HG03135 (cell line): ENCODE data around the gene KLHL29.

Experiments used
- ATAC-seq: cut with Tn5 transposase; IDR thresholded peaks from one replicate; pipeline ENCODE4 v1.9.1; 2021; ENCODE audit warnings: mild to moderate bottlenecking, moderate library complexity; ENCODE audit not compliant: unreplicated experiment

The KLHL29 gene

GRCh38 chr2:23468474-23469141 is 83.6 kb downstream of the KLHL29 start:
- ATAC-seq: no peak

GRCh38 chr2:23469142-23469540 is 84.2 kb downstream of the KLHL29 start:
- no peak for ATAC-seq

GRCh38 chr2:23475036-23475435 is 90.1 kb downstream of the KLHL29 start:
- ATAC-seq: no peak

- ATAC-seq: no peak
These were observed 90.5 kb downstream of the KLHL29 start for GRCh38 chr2:23475473-23475872.

- ATAC-seq: no peak
These were observed 91.8 kb downstream of the KLHL29 start for GRCh38 chr2:23476786-23477185.

- no peak for ATAC-seq
These were observed 92.4 kb downstream of the KLHL29 start for GRCh38 chr2:23477392-23477791.

- no peak for ATAC-seq
These were observed 93.3 kb downstream of the KLHL29 start for GRCh38 chr2:23478087-23478932.

- no peak for ATAC-seq
These were observed 94.1 kb downstream of the KLHL29 start for GRCh38 chr2:23478933-23479683.

- ATAC-seq: no peak
These were observed 96.2 kb downstream of the KLHL29 start for GRCh38 chr2:23480957-23481797.

GRCh38 chr2:23482188-23482587 is 97.2 kb downstream of the KLHL29 start:
- no peak for ATAC-seq

- ATAC-seq: no peak
These were observed 97.6 kb downstream of the KLHL29 start for GRCh38 chr2:23482607-23483006.

- ATAC-seq: no peak
These were observed 98.8 kb downstream of the KLHL29 start for GRCh38 chr2:23483791-23484190.

- no peak for ATAC-seq
These were observed 99.3 kb downstream of the KLHL29 start for GRCh38 chr2:23484275-23484674.

- no peak for ATAC-seq
These were observed 99.8 kb downstream of the KLHL29 start for GRCh38 chr2:23484767-23485166.

- ATAC-seq: no peak
These were observed 100.3 kb downstream of the KLHL29 start for GRCh38 chr2:23485261-23485660.

GRCh38 chr2:23485841-23486683 is 101.1 kb downstream of the KLHL29 start:
- ATAC-seq: no peak

- no peak for ATAC-seq
These were observed 101.7 kb downstream of the KLHL29 start for GRCh38 chr2:23486684-23487075.

GRCh38 chr2:23487735-23488492 is 102.9 kb downstream of the KLHL29 start:
- no peak for ATAC-seq

GRCh38 chr2:23488584-23488983 is 103.6 kb downstream of the KLHL29 start:
- ATAC-seq: no peak
